ENCODE data around the gene NIBAN1. TPM values are rescaled to one million over a fixed set of nuclear protein-coding genes. Genes with fewer than 3 reads are reported as not detected.

NIBAN1 gene
- total and polyA plus RNA-seq, 9 of the 15 experiments (the other 6 are each of a cell fraction or from before 2014, with no cell fraction given) = 1.5 to 26.6 (median 16.2) TPM

DNA sequence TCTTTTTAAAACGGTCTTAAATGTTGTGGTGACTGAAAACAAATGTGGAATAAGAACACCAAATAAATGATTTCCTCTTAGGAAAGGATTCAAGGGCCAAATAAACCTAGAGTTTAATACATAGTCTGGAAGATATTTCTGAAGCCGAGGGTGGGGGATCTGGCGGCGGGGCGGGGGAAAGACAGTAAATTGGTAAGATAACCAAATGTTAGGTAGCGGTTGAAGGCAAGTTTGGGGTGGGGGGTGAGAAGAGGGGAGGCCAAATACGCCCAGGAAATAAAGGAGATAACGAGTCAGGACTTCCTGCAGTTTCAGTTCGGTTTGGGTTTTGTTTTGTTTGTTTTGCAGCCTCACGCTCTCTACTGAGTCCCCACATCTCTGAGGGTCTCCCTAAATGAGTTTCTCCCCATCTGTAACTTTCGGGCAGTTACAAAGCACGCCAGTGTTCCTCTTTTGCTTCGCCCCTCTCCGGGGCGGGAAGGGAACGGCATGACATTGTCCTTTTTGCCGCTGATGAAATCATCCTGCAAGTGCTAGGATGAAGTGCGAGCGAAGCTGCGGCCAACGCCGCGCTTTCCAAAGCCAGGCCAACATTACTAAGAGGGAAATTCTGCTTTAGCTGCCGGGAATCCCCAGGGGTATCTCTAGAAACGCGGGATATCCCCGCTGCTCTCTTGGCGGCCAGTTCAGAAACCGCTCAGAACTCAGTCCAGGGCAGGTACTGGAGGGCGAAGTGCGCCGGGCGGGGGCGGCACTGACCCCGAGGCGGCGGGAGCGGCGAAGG is 844 bp downstream of the NIBAN1 start (continued):
- TF ChIP-seq, protein P1, sequence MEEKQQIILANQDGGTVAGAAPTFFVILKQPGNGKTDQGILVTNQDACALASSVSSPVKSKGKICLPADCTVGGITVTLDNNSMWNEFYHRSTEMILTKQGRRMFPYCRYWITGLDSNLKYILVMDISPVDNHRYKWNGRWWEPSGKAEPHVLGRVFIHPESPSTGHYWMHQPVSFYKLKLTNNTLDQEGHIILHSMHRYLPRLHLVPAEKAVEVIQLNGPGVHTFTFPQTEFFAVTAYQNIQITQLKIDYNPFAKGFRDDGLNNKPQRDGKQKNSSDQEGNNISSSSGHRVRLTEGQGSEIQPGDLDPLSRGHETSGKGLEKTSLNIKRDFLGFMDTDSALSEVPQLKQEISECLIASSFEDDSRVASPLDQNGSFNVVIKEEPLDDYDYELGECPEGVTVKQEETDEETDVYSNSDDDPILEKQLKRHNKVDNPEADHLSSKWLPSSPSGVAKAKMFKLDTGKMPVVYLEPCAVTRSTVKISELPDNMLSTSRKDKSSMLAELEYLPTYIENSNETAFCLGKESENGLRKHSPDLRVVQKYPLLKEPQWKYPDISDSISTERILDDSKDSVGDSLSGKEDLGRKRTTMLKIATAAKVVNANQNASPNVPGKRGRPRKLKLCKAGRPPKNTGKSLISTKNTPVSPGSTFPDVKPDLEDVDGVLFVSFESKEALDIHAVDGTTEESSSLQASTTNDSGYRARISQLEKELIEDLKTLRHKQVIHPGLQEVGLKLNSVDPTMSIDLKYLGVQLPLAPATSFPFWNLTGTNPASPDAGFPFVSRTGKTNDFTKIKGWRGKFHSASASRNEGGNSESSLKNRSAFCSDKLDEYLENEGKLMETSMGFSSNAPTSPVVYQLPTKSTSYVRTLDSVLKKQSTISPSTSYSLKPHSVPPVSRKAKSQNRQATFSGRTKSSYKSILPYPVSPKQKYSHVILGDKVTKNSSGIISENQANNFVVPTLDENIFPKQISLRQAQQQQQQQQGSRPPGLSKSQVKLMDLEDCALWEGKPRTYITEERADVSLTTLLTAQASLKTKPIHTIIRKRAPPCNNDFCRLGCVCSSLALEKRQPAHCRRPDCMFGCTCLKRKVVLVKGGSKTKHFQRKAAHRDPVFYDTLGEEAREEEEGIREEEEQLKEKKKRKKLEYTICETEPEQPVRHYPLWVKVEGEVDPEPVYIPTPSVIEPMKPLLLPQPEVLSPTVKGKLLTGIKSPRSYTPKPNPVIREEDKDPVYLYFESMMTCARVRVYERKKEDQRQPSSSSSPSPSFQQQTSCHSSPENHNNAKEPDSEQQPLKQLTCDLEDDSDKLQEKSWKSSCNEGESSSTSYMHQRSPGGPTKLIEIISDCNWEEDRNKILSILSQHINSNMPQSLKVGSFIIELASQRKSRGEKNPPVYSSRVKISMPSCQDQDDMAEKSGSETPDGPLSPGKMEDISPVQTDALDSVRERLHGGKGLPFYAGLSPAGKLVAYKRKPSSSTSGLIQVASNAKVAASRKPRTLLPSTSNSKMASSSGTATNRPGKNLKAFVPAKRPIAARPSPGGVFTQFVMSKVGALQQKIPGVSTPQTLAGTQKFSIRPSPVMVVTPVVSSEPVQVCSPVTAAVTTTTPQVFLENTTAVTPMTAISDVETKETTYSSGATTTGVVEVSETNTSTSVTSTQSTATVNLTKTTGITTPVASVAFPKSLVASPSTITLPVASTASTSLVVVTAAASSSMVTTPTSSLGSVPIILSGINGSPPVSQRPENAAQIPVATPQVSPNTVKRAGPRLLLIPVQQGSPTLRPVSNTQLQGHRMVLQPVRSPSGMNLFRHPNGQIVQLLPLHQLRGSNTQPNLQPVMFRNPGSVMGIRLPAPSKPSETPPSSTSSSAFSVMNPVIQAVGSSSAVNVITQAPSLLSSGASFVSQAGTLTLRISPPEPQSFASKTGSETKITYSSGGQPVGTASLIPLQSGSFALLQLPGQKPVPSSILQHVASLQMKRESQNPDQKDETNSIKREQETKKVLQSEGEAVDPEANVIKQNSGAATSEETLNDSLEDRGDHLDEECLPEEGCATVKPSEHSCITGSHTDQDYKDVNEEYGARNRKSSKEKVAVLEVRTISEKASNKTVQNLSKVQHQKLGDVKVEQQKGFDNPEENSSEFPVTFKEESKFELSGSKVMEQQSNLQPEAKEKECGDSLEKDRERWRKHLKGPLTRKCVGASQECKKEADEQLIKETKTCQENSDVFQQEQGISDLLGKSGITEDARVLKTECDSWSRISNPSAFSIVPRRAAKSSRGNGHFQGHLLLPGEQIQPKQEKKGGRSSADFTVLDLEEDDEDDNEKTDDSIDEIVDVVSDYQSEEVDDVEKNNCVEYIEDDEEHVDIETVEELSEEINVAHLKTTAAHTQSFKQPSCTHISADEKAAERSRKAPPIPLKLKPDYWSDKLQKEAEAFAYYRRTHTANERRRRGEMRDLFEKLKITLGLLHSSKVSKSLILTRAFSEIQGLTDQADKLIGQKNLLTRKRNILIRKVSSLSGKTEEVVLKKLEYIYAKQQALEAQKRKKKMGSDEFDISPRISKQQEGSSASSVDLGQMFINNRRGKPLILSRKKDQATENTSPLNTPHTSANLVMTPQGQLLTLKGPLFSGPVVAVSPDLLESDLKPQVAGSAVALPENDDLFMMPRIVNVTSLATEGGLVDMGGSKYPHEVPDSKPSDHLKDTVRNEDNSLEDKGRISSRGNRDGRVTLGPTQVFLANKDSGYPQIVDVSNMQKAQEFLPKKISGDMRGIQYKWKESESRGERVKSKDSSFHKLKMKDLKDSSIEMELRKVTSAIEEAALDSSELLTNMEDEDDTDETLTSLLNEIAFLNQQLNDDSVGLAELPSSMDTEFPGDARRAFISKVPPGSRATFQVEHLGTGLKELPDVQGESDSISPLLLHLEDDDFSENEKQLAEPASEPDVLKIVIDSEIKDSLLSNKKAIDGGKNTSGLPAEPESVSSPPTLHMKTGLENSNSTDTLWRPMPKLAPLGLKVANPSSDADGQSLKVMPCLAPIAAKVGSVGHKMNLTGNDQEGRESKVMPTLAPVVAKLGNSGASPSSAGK (IDR thresholded peaks at IDR 0.05) = peak; percentile 81
- TF ChIP-seq ZNF75A (CRISPR knock-in tag; IDR thresholded peaks at IDR 0.05) (no peak), SP2 (IDR thresholded peaks at IDR 0.05; ENCODE audit: extremely low read depth, low read depth, low read length, poor library complexity, severe bottlenecking) (no peak), SIN3B (IDR thresholded peaks at IDR 0.05; ENCODE audit: low read depth) (no peak)

All from K562 (cell line).